ENCODE measurements around the gene PDIA2. TPM values are rescaled to one million over a fixed set of nuclear protein-coding genes. Genes with fewer than 3 reads are reported as not detected.
"Not testable (repeated sequence)": the region's sequence is repeated elsewhere in the genome, so short reads cannot be mapped to it uniquely, and the experiment has no call there.

PDIA2 gene
- total RNA-seq, 1 experiment from 2014 or later: not detected

- Histone ChIP-seq H3K9ac (ENCODE audit: low read length) (no peak overlapping the region), H3K4me2 (ENCODE audit: low read length) (no peak overlapping the region), H3K9me3 (ENCODE audit: low read length) (no peaks in the 10 kb centered on the region), H3K4me3 (ENCODE audit: low read length) (no peak overlapping the region), H3K79me2 (ENCODE audit: low read length) (peaks cover 45% of the 10 kb centered on the region), H3K27me3 (ENCODE audit: low read length) (no peaks in the 10 kb centered on the region), H3K27ac (ENCODE audit: low read length) (no peak overlapping the region), H3K9me2 (replicated peaks; ENCODE audit: low read length) (no peaks in the 10 kb centered on the region), H4K20me1 (ENCODE audit: low read length) (no peaks in the 10 kb centered on the region; the same call in 1 of the 2 replicates), H3K36me3 (ENCODE audit: low read depth, low read length) (no peaks in the 10 kb centered on the region), H3K4me1 (ENCODE audit: insufficient read depth, low read length) (peaks cover 18% of the 10 kb centered on the region), H2AFZ (ENCODE audit: low read length) (no peak overlapping the region), H3F3A (ENCODE audit: low read length, unreplicated experiment) (no peaks in the 10 kb centered on the region)
- DNase-seq (no peak), ATAC-seq (no peak)
- intact Hi-C loops (cut with micrococcal nuclease): no loop called here
- POLR2A ChIA-PET (ENCODE audit: unreplicated experiment): interaction anchor here (0.7 kb wide), 1 partner anchor 24 kb away, joined by 16 read pairs; no protein-coding TSS in a partner anchor
- CTCF ChIA-PET: no interaction called here
- TF ChIP-seq, protein P1, sequence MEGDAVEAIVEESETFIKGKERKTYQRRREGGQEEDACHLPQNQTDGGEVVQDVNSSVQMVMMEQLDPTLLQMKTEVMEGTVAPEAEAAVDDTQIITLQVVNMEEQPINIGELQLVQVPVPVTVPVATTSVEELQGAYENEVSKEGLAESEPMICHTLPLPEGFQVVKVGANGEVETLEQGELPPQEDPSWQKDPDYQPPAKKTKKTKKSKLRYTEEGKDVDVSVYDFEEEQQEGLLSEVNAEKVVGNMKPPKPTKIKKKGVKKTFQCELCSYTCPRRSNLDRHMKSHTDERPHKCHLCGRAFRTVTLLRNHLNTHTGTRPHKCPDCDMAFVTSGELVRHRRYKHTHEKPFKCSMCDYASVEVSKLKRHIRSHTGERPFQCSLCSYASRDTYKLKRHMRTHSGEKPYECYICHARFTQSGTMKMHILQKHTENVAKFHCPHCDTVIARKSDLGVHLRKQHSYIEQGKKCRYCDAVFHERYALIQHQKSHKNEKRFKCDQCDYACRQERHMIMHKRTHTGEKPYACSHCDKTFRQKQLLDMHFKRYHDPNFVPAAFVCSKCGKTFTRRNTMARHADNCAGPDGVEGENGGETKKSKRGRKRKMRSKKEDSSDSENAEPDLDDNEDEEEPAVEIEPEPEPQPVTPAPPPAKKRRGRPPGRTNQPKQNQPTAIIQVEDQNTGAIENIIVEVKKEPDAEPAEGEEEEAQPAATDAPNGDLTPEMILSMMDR (conservative IDR thresholded peaks at IDR 0.05; ENCODE audit: low read depth, low read length): no peak
- no peak for TF ChIP-seq EZH2 (IDR thresholded peaks at IDR 0.05; ENCODE audit: low read length, unreplicated experiment)
- TF ChIP-seq EZH2phosphoT487 (IDR thresholded peaks at IDR 0.05; ENCODE audit: borderline replicate concordance, low read length): no peak
- BruUV-seq (replicated peaks): no TSS peak
These were observed 42.6 kb downstream of the PDIA2 start for GRCh38 chr16:325375-326145.

DNA sequence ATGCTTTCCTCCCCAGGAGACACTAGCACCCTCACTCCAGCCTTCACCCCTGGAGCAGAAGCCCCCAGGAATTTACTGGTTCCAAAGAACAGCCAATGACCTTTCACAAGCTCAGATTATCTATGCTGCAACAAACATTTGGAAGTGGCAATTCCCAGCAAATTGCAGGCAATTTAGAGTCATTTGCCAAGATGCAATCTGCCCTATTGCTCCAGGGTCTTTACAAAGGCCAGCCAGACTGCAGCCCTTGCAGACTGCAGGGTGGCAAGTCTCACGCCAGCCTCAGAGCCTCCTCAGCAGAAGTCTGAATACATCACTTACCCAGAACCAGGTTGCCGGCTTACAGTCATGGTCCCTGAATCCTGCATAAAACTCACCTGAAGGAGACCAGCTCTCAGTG is 47.8 kb downstream of the PDIA2 start:
- no peak for DNase-seq
- TF ChIP-seq EZH2 (IDR thresholded peaks at IDR 0.05; ENCODE audit: low read length, unreplicated experiment): no peak
- no peak for TF ChIP-seq EZH2phosphoT487 (IDR thresholded peaks at IDR 0.05; ENCODE audit: borderline replicate concordance, low read length)
- TF ChIP-seq, protein P1 (conservative IDR thresholded peaks at IDR 0.05; ENCODE audit: low read depth, low read length): no peak
- no peak overlapping the region for H3K9ac ChIP-seq (ENCODE audit: low read length)
- no TSS peak for BruUV-seq (replicated peaks)
- H3K4me3 ChIP-seq (ENCODE audit: low read length): no peak overlapping the region
- H3K9me3 ChIP-seq (ENCODE audit: low read length): no peaks in the 10 kb centered on the region
- no peaks in the 10 kb centered on the region for H3K36me3 ChIP-seq (ENCODE audit: low read depth, low read length)
- H3K9me2 ChIP-seq (replicated peaks; ENCODE audit: low read length): no peaks in the 10 kb centered on the region
- intact Hi-C loops (cut with micrococcal nuclease): no loop called here
- no peaks in the 10 kb centered on the region for H3K27me3 ChIP-seq (ENCODE audit: low read length)
- no peak overlapping the region for H3K4me2 ChIP-seq (ENCODE audit: low read length)
- no peaks in the 10 kb centered on the region for H3F3A ChIP-seq (ENCODE audit: low read length, unreplicated experiment)
- ChIA-PET POLR2A (ENCODE audit: unreplicated experiment) (no interaction called here), CTCF (no interaction called here)
- peaks cover 18% of the 10 kb centered on the region for H3K4me1 ChIP-seq (ENCODE audit: insufficient read depth, low read length)
- peaks cover 66% of the 10 kb centered on the region for H3K79me2 ChIP-seq (ENCODE audit: low read length)
- ATAC-seq: no peak
- peaks cover 3% of the 10 kb centered on the region; the same call in 1 of the 2 replicates for H4K20me1 ChIP-seq (ENCODE audit: low read length)
- no peak overlapping the region for H2AFZ ChIP-seq (ENCODE audit: low read length)
- no peak overlapping the region for H3K27ac ChIP-seq (ENCODE audit: low read length)

GRCh38 chr16:331181-331814 is 48.3 kb downstream of the PDIA2 start:
- H3K36me3 ChIP-seq (ENCODE audit: low read depth, low read length); H3F3A ChIP-seq (ENCODE audit: low read length, unreplicated experiment); H4K20me1 ChIP-seq (ENCODE audit: low read length); H3K9ac ChIP-seq (ENCODE audit: low read length); POLR2A ChIA-PET (ENCODE audit: unreplicated experiment); BruUV-seq (replicated peaks); H2AFZ ChIP-seq (ENCODE audit: low read length); H3K27me3 ChIP-seq (ENCODE audit: low read length); DNase-seq; H3K27ac ChIP-seq (ENCODE audit: low read length); H3K9me3 ChIP-seq (ENCODE audit: low read length); H3K4me3 ChIP-seq (ENCODE audit: low read length); H3K4me2 ChIP-seq (ENCODE audit: low read length); H3K9me2 ChIP-seq (replicated peaks; ENCODE audit: low read length); intact Hi-C loops (cut with micrococcal nuclease); ATAC-seq; CTCF ChIA-PET: not testable (repeated sequence)
- peaks cover 18% of the 10 kb centered on the region for H3K4me1 ChIP-seq (ENCODE audit: insufficient read depth, low read length)
- peaks cover 70% of the 10 kb centered on the region for H3K79me2 ChIP-seq (ENCODE audit: low read length)

Measured in PC-3 (cell line).